Chondrocyte (in vitro differentiated cells): ENCODE measurements around the gene INTS7. TPM values are rescaled to one million over a fixed set of nuclear protein-coding genes. Genes with fewer than 3 reads are reported as not detected.
A peak's percentile ranks its signal among the peaks of the same experiment; 100 is the strongest.
"Not testable (repeated sequence)": the region's sequence is repeated elsewhere in the genome, so short reads cannot be mapped to it uniquely, and the experiment has no call there.

Experiments used
- DNase-seq: peaks from one replicate; pipeline ENCODE4 v3.0.0; 2021; ENCODE audit warnings: mixed read lengths, low spot score
- H3K27ac Mint-ChIP-seq: one replicate; pipeline ENCODE4 v1.8.0; 2021; ENCODE audit warnings: mild to moderate bottlenecking, moderate library complexity, mixed read lengths; ENCODE audit not compliant: unreplicated experiment
- H3K27me3 Mint-ChIP-seq: 2 replicates; pipeline ENCODE4 v1.8.0; 2021; ENCODE audit warnings: low read depth, mixed read lengths
- H3K36me3 Mint-ChIP-seq: 2 replicates; pipeline ENCODE4 v1.8.0; 2021; ENCODE audit warnings: low read depth, mixed read lengths
- H3K4me1 Mint-ChIP-seq: 2 replicates; pipeline ENCODE4 v1.8.0; 2021; ENCODE audit warnings: low read depth, mild to moderate bottlenecking, mixed read lengths
- H3K4me3 Mint-ChIP-seq: one replicate; pipeline ENCODE4 v1.8.0; 2021; ENCODE audit warnings: mild to moderate bottlenecking, moderate library complexity, mixed read lengths; ENCODE audit not compliant: unreplicated experiment
- H3K9me3 Mint-ChIP-seq: 2 replicates; pipeline ENCODE4 v1.8.0; 2021; ENCODE audit warnings: low read depth, mixed read lengths
- CTCF ChIP-seq: fragments of 200-600 bp; sonication (generic); IDR thresholded peaks from 2 replicates; pipeline ENCODE4 v1.5.0; 2021; ENCODE audit warnings: antibody characterized with exemption, mild to moderate bottlenecking, moderate library complexity
- total RNA-seq: library from RNA; stranded (reverse); gene quantifications from 3 replicates; pipeline ENCODE4 v1.2.1, GENCODE V29; 2021

The INTS7 gene
- total RNA-seq, 1 donor from 2014 or later = 18.6 TPM

GRCh38 chr1:212024469-212025149 is 10.7 kb downstream of the INTS7 start:
- Mint-ChIP-seq H3K9me3 (peaks cover 9% of the 10 kb centered on the region), H3K4me3 (no peak overlapping the region), H3K27ac (no peak overlapping the region), H3K36me3 (peaks cover 6% of the 10 kb centered on the region), H3K27me3 (no peaks in the 10 kb centered on the region), H3K4me1 (peaks cover 21% of the 10 kb centered on the region)
- TF ChIP-seq CTCF = no peak
- no peak for DNase-seq

- not testable (repeated sequence) for H3K4me3 Mint-ChIP-seq, H3K27me3 Mint-ChIP-seq, H3K36me3 Mint-ChIP-seq, DNase-seq, H3K27ac Mint-ChIP-seq, H3K9me3 Mint-ChIP-seq
- H3K4me1 Mint-ChIP-seq = peaks cover 16% of the 10 kb centered on the region
Measured at GRCh38 chr1:212022908-212023307, 12.4 kb downstream of the INTS7 start.

- H3K27ac Mint-ChIP-seq = no peak overlapping the region
- peaks cover 7% of the 10 kb centered on the region for H3K4me1 Mint-ChIP-seq
- no peak overlapping the region for H3K4me3 Mint-ChIP-seq
- no peak for DNase-seq
- TF ChIP-seq CTCF = no peak
- H3K36me3 Mint-ChIP-seq = peaks cover 6% of the 10 kb centered on the region
- no peaks in the 10 kb centered on the region for H3K27me3 Mint-ChIP-seq
- H3K9me3 Mint-ChIP-seq = peaks cover 9% of the 10 kb centered on the region
Measured at GRCh38 chr1:212021563-212021962, 13.8 kb downstream of the INTS7 start.

GRCh38 chr1:212020975-212021374 is 14.4 kb downstream of the INTS7 start:
- H3K36me3 Mint-ChIP-seq = peaks cover 6% of the 10 kb centered on the region
- no peak overlapping the region for H3K27ac Mint-ChIP-seq
- no peak overlapping the region for H3K4me3 Mint-ChIP-seq
- H3K9me3 Mint-ChIP-seq = peaks cover 9% of the 10 kb centered on the region
- no peak for DNase-seq
- peaks cover 5% of the 10 kb centered on the region for H3K4me1 Mint-ChIP-seq
- no peaks in the 10 kb centered on the region for H3K27me3 Mint-ChIP-seq
- TF ChIP-seq CTCF = no peak

GRCh38 chr1:212013672-212014071 is 21.7 kb downstream of the INTS7 start:
- no peaks in the 10 kb centered on the region for H3K36me3 Mint-ChIP-seq
- H3K4me3 Mint-ChIP-seq = no peak overlapping the region
- no peak for DNase-seq
- TF ChIP-seq CTCF = no peak
- no peak overlapping the region for H3K27ac Mint-ChIP-seq
- H3K9me3 Mint-ChIP-seq = no peaks in the 10 kb centered on the region
- H3K27me3 Mint-ChIP-seq = no peaks in the 10 kb centered on the region
- no peaks in the 10 kb centered on the region for H3K4me1 Mint-ChIP-seq

- DNase-seq = no peak
- Mint-ChIP-seq H3K27me3 (no peaks in the 10 kb centered on the region), H3K4me3 (no peak overlapping the region), H3K9me3 (no peaks in the 10 kb centered on the region), H3K27ac (no peak overlapping the region), H3K36me3 (peaks cover 4% of the 10 kb centered on the region), H3K4me1 (no peaks in the 10 kb centered on the region)
- peak; percentile 94 for TF ChIP-seq CTCF
Measured at GRCh38 chr1:212012034-212012740, 23.2 kb downstream of the INTS7 start.
